Type B pancreatic cell (in vitro differentiated cells): ENCODE results near the gene PLN. TPM values are rescaled to one million over a fixed set of nuclear protein-coding genes. Genes with fewer than 3 reads are reported as not detected.

Source experiments
- DNase-seq: peaks from one replicate; pipeline ENCODE4 v3.0.0; 2021; ENCODE audit warnings: mixed read lengths; ENCODE audit not compliant: unreplicated experiment; ENCODE audit errors: extremely low spot score
- H3K27ac Mint-ChIP-seq: 2 replicates; pipeline ENCODE4 v1.8.0; 2021; ENCODE audit warnings: mild to moderate bottlenecking, mixed read lengths
- H3K27me3 Mint-ChIP-seq: 2 replicates; pipeline ENCODE4 v1.8.0; 2021; ENCODE audit warnings: mixed read lengths
- H3K36me3 Mint-ChIP-seq: 2 replicates; pipeline ENCODE4 v1.8.0; 2021; ENCODE audit warnings: mixed read lengths
- H3K4me1 Mint-ChIP-seq: one replicate; pipeline ENCODE4 v1.8.0; 2021; ENCODE audit warnings: mixed read lengths; ENCODE audit not compliant: unreplicated experiment
- H3K4me3 Mint-ChIP-seq: 2 replicates; pipeline ENCODE4 v1.8.0; 2021; ENCODE audit warnings: mild to moderate bottlenecking, mixed read lengths
- H3K9me3 Mint-ChIP-seq: 2 replicates; pipeline ENCODE4 v1.8.0; 2021; ENCODE audit warnings: mixed read lengths
- total RNA-seq: library from RNA; stranded (reverse); gene quantifications from 2 replicates; pipeline ENCODE4 v1.2.1, GENCODE V29; 2021; ENCODE audit warnings: low replicate concordance
- TF ChIP-seq, protein P1 (sequence below): fragments of 200-600 bp; sonication (generic); conservative IDR thresholded peaks from 2 replicates; pipeline ENCODE4 v1.5.0; 2021; ENCODE audit warnings: antibody characterized with exemption, mild to moderate bottlenecking

PLN gene
- total RNA-seq, 1 donor from 2014 or later = 0.24 TPM

DNA sequence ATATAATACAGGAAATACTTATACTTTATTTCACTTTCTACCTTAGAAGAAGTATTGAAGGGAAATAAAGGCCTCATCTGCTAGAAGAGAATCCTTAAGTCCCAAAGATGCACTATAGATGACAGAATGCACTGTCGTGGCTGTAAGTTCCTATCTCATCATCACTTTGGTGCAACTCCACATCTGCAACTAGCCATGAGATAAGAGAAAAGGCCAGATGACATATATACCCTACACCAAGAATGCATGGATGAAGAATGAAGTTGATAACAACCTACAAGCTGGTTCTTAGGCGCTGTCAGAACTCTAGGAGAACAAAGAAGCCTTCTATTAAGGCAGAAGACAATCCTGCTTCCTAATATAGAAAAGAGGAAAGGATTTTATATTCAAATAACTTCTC, 11.6 kb upstream of the PLN start:
- no peaks in the 10 kb centered on the region for H3K9me3 Mint-ChIP-seq
- no peak for DNase-seq
- H3K4me1 Mint-ChIP-seq = peaks cover 7% of the 10 kb centered on the region
- H3K27me3 Mint-ChIP-seq = no peaks in the 10 kb centered on the region
- H3K36me3 Mint-ChIP-seq = no peaks in the 10 kb centered on the region
- no peak overlapping the region for H3K27ac Mint-ChIP-seq
- TF ChIP-seq, protein P1, sequence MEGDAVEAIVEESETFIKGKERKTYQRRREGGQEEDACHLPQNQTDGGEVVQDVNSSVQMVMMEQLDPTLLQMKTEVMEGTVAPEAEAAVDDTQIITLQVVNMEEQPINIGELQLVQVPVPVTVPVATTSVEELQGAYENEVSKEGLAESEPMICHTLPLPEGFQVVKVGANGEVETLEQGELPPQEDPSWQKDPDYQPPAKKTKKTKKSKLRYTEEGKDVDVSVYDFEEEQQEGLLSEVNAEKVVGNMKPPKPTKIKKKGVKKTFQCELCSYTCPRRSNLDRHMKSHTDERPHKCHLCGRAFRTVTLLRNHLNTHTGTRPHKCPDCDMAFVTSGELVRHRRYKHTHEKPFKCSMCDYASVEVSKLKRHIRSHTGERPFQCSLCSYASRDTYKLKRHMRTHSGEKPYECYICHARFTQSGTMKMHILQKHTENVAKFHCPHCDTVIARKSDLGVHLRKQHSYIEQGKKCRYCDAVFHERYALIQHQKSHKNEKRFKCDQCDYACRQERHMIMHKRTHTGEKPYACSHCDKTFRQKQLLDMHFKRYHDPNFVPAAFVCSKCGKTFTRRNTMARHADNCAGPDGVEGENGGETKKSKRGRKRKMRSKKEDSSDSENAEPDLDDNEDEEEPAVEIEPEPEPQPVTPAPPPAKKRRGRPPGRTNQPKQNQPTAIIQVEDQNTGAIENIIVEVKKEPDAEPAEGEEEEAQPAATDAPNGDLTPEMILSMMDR = no peak
- H3K4me3 Mint-ChIP-seq = no peak overlapping the region

DNA sequence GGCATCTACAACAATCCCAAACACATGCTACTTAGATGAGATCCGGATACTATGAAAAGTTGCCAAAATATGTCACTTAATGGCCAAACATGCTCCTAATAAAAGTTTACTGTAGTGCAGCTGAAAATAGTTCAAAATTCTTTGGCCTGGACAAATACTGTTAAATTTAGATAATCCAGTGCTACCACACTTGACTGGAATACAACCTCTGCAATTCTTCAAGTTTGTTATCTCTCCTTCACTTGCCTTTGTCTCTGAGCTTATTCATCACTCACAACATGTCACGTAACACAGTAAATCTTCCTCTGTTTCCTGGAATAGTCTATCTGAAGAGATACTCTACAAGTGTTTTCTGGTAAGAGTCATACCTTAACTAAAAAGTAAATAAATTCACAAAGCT, 10.5 kb upstream of the PLN start:
- H3K9me3 Mint-ChIP-seq = no peaks in the 10 kb centered on the region
- DNase-seq = no peak
- H3K4me1 Mint-ChIP-seq = peaks cover 7% of the 10 kb centered on the region
- H3K27ac Mint-ChIP-seq = no peak overlapping the region
- H3K27me3 Mint-ChIP-seq = no peaks in the 10 kb centered on the region
- no peak overlapping the region for H3K4me3 Mint-ChIP-seq
- TF ChIP-seq, protein P1 = no peak
- no peaks in the 10 kb centered on the region for H3K36me3 Mint-ChIP-seq

DNA sequence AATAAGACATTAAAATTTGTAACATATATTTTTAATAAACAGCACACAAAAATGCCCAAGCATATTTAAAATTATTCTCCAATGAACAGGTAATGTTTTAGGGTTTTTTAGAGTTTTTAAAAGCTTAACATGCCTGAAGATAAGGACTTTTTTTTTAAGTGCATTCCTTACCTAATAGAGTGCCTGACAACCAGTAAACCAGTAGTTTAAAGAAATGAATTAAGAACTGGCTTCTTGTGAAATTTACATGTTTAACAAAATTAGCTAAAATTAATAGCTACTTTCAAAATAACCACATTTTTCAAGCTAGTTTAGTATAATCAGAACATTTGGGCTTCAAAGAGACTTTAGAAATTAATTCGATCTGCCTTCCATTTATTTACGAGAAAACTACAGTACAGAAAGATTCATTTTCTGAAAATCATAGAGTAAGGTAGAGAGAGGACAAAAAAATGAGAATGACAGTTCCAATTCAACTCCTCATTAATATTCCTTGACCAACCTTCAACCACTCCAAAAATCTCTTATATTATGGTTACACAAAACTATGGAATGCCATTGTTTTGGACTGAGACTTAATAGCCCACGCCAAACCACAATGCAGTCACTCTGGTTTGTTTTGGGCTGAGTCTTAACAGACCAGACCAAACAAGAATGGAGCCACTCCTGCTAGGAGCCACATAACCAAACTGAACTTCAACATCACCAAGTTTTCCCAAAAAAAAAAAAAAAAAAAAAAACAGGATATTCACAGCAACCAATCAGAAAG, 5.7 kb upstream of the PLN start:
- Mint-ChIP-seq H3K27me3 (no peaks in the 10 kb centered on the region), H3K4me3 (no peak overlapping the region), H3K36me3 (no peaks in the 10 kb centered on the region), H3K9me3 (no peaks in the 10 kb centered on the region), H3K27ac (no peak overlapping the region), H3K4me1 (peaks cover 5% of the 10 kb centered on the region)
- DNase-seq = no peak
- TF ChIP-seq, protein P1 = no peak

DNA sequence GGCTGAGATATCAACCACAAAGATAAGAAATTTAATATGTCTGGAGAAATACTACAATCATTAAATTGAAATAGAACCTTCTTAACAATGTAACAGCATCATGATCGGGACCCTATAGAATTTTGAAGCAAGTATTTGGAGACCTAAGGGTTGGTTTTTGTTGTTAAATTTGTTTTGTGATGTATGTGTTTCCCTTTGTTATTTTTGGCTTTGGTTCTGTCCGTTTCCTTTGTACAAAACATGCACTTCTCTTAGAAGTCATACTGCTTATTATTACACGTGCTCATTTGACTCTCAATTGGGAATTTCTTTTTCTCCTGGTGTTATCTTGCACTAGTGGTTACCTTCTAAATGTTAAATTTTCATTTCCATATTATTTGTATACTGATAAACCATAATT, 4.0 kb upstream of the PLN start:
- no peaks in the 10 kb centered on the region for H3K9me3 Mint-ChIP-seq

DNA sequence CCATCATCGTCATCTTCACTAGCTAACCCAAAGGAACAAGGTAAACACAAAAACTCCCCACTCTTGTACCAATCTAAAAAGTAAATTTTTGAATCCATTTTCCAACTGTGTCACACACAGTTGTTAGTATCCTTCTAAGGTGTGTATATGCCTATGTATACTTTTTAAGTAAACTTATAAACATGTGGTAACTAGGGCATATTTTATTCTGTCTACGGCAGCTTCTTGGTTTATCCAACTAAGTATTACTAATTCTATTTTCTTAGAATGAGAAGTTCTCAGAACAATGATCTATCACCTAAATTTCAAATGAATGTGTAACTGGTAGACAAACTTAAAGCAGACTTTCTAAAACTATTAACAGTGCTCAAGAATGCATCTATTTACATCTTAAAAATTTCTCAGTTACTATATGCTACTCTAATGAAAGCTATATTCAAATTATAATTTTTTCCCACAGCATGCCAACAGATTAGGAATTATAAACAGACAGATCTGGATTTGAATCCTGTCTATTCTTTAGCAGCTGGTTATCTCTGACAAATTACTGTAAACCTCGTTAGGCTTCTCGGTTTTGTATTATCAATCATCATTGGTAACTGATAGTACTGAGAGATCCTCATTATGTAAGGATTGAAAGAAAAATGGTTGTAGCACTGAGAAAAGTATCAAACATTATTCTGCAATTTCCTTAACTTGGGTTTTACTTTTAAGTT, 1.8 kb upstream of the PLN start:
- no peaks in the 10 kb centered on the region for H3K27me3 Mint-ChIP-seq
- no peak overlapping the region for H3K4me3 Mint-ChIP-seq
- H3K9me3 Mint-ChIP-seq = no peaks in the 10 kb centered on the region
- DNase-seq = no peak
- no peak overlapping the region for H3K27ac Mint-ChIP-seq
- peaks cover 6% of the 10 kb centered on the region for H3K4me1 Mint-ChIP-seq
- no peaks in the 10 kb centered on the region for H3K36me3 Mint-ChIP-seq
- TF ChIP-seq, protein P1 = no peak

More for the DNA sequence above, 4.0 kb upstream of the PLN start:
- no peak for DNase-seq
- Mint-ChIP-seq H3K27me3 (no peaks in the 10 kb centered on the region), H3K27ac (no peak overlapping the region), H3K36me3 (no peaks in the 10 kb centered on the region), H3K4me3 (no peak overlapping the region), H3K4me1 (no peaks in the 10 kb centered on the region)
- TF ChIP-seq, protein P1 = no peak
